Esophagus squamous epithelium (tissue), 4 donors: ENCODE data around the gene NADSYN1.

Experiments used
- CTCF ChIP-seq, 6 experiments: fragments of 450-650 bp in 4 of 6; fragments of 200-600 bp in 2 of 6; sonication (generic) in 2 of 6; IDR thresholded peaks; one replicate each; pipeline ENCODE4 v1.5.1; 2016 to 2019; ENCODE audit warnings: antibody characterized with exemption in 6 of 6, mild to moderate bottlenecking in 4 of 6, moderate library complexity in 4 of 6
- POLR2A ChIP-seq, 4 donors: fragments of 450-650 bp; IDR thresholded peaks; one replicate each; pipeline ENCODE4 v1.6.1; 2017; ENCODE audit warnings: antibody characterized with exemption in 4 of 4, mild to moderate bottlenecking in 4 of 4, moderate library complexity in 3 of 4

DNA sequence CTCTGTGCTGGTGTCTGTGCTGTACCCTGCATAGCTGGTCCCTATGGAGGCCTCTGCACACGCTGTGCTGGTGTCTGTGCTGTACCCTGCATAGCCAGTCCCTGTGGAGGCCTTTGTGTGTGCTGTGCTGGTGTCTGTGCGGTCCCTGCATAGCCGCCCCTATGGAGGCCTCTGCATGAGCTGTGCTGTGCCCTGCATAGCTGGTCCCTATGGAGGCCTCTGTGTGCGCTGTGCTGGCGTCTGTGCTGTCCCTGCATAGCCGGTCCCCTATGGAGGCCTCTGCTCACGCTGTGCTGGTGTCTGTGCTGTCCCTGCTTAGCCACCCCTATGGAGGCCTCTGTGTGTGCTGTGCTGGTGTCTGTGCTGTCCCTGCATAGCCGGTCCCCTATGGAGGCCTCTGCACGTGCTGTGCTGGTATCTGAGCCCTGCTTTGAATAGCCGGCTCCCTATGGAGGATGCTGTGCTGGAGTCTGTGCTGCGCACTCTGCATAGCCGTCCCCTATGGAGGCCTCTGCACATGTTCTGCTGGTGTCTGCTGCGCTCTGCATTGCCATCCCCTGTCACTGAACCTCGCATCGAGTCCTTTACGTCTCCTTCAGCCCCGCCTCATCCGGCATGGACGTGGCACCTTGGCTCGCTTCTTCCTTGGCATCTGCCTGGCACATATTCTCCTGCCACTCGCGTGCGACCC lies 6.2 kb downstream of the NADSYN1 start:
- TF ChIP-seq CTCF (IDR thresholded peaks at IDR 0.05) (no peak), POLR2A (IDR thresholded peaks at IDR 0.05) (no peak)
